HEK293T (cell line): ENCODE data around the gene SCML2.

Experiments
- CTCF ChIA-PET: fragments of 350-600 bp; formaldehyde crosslinking; extraction: SDS; loops from one replicate; lab custom pipeline; 2021; ENCODE audit warnings: antibody characterized with exemption, inconsistent platforms; lab: Yijun Ruan, JAX
- POLR2A ChIA-PET: fragments of 350-600 bp; formaldehyde crosslinking; extraction: SDS; loops from one replicate; lab custom pipeline; 2020; ENCODE audit warnings: antibody characterized with exemption, inconsistent platforms; lab: Yijun Ruan, JAX
- DNase-seq: peaks from one replicate; pipeline ENCODE4 v3.0.0; 2012; ENCODE audit warnings: mixed read lengths; ENCODE audit errors: extremely low spot score
- ARNT ChIP-seq: fragments of 450-650 bp; IDR thresholded peaks from 2 replicates; pipeline ENCODE4 v1.6.1; 2017; ENCODE audit warnings: mild to moderate bottlenecking
- BHLHE40 ChIP-seq: fragments of 450-650 bp; IDR thresholded peaks from 2 replicates; pipeline ENCODE4 v1.6.1; 2016; ENCODE audit warnings: mild to moderate bottlenecking, moderate library complexity, borderline replicate concordance
- CTBP1 ChIP-seq: fragments of 450-650 bp; IDR thresholded peaks from 2 replicates; pipeline ENCODE4 v1.6.1; 2016; ENCODE audit warnings: borderline replicate concordance
- ELF4 ChIP-seq: fragments of 450-650 bp; IDR thresholded peaks from 2 replicates; pipeline ENCODE4 v1.6.1; 2017; ENCODE audit warnings: antibody characterized with exemption
- FOXA1 ChIP-seq: fragments of 450-650 bp; IDR thresholded peaks from 2 replicates; pipeline ENCODE4 v1.6.1; 2016; ENCODE audit warnings: mild to moderate bottlenecking
- FOXK2 ChIP-seq: fragments of 450-650 bp; IDR thresholded peaks from 2 replicates; pipeline ENCODE4 v1.6.1; 2016; ENCODE audit warnings: mild to moderate bottlenecking
- FOXM1 ChIP-seq: fragments of 450-650 bp; IDR thresholded peaks from 2 replicates; pipeline ENCODE4 v1.6.1; 2017; ENCODE audit warnings: mild to moderate bottlenecking, borderline replicate concordance
- HDGF ChIP-seq: fragments of 450-650 bp; IDR thresholded peaks from 2 replicates; pipeline ENCODE4 v1.6.1; 2017; ENCODE audit warnings: antibody characterized with exemption, borderline replicate concordance
- L3MBTL2 ChIP-seq: fragments of 450-650 bp; conservative IDR thresholded peaks from 2 replicates; pipeline ENCODE4 v1.6.1; 2016; ENCODE audit warnings: mild to moderate bottlenecking
- LEF1 ChIP-seq: fragments of 450-650 bp; IDR thresholded peaks from 2 replicates; pipeline ENCODE4 v1.6.1; 2017; ENCODE audit warnings: mild to moderate bottlenecking, borderline replicate concordance
- NFRKB ChIP-seq: fragments of 450-650 bp; IDR thresholded peaks from 2 replicates; pipeline ENCODE4 v1.6.1; 2016; ENCODE audit warnings: mild to moderate bottlenecking, moderate library complexity
- PKNOX1 ChIP-seq: fragments of 450-650 bp; IDR thresholded peaks from 2 replicates; pipeline ENCODE4 v1.6.1; 2016
- SP1 ChIP-seq: fragments of 450-650 bp; IDR thresholded peaks from 2 replicates; pipeline ENCODE4 v1.6.1; 2017
- SUZ12 ChIP-seq: fragments of 450-650 bp; IDR thresholded peaks from 2 replicates; pipeline ENCODE4 v1.6.1; 2016; ENCODE audit warnings: mild to moderate bottlenecking
- TARDBP ChIP-seq: fragments of 450-650 bp; IDR thresholded peaks from 2 replicates; pipeline ENCODE4 v1.6.1; 2016
- ZNF384 ChIP-seq: fragments of 450-650 bp; IDR thresholded peaks from 2 replicates; pipeline ENCODE4 v1.6.1; 2016

Gene SCML2

GRCh38 chrX:18227458-18227857 lies 127.0 kb downstream of the SCML2 start:
- ChIA-PET POLR2A (no interaction called here), CTCF (no interaction called here)
- no peak for DNase-seq
- TF ChIP-seq FOXM1 (no peak), ZNF384 (no peak), TARDBP (no peak), BHLHE40 (no peak), L3MBTL2 (no peak), ARNT (no peak), FOXK2 (no peak), HDGF (no peak), ELF4 (no peak), LEF1 (no peak), NFRKB (no peak), SP1 (no peak), FOXA1 (no peak), CTBP1 (no peak), SUZ12 (no peak), PKNOX1 (no peak)

- DNase-seq, result no peak
- POLR2A ChIA-PET, result no interaction called here
- CTCF ChIA-PET, result no interaction called here
- TF ChIP-seq HDGF (no peak), BHLHE40 (no peak), FOXM1 (no peak), ARNT (no peak), ELF4 (no peak), TARDBP (no peak), L3MBTL2 (no peak), LEF1 (no peak), CTBP1 (no peak), FOXK2 (no peak), PKNOX1 (no peak), ZNF384 (no peak), SUZ12 (no peak), NFRKB (no peak), FOXA1 (no peak)
Measured at GRCh38 chrX:18220786-18221185, 133.7 kb downstream of the SCML2 start, which contains the start of gene BEND2. Gene BEND2, minus strand, starts transcription at chrX:18220886. Its CDS starts 136 bp downstream, at chrX:18220750.

GRCh38 chrX:18210470-18210869 lies 144.0 kb downstream of the SCML2 start:
- CTCF ChIA-PET, result interaction anchor here (2.4 kb wide), 1 partner anchor 265 kb away, joined by 13 read pairs; no protein-coding TSS in a partner anchor
- no peak for DNase-seq
- no peak for TF ChIP-seq SUZ12
- no peak for TF ChIP-seq TARDBP
- TF ChIP-seq ARNT, result no peak
- TF ChIP-seq BHLHE40, result no peak
- TF ChIP-seq SP1, result no peak
- TF ChIP-seq ZNF384, result no peak
- TF ChIP-seq CTBP1, result no peak
- no peak for TF ChIP-seq HDGF
- no peak for TF ChIP-seq FOXM1
- TF ChIP-seq FOXK2, result no peak
- POLR2A ChIA-PET, result no interaction called here

GRCh38 chrX:18206657-18207056 lies 147.8 kb downstream of the SCML2 start:
- no peak for DNase-seq
- ChIA-PET CTCF (interaction anchor here (0.6 kb wide), 2 partner anchors 26 to 418 kb away, joined by 3 to 4 read pairs; no protein-coding TSS in a partner anchor), POLR2A (no interaction called here)
- TF ChIP-seq ARNT, result no peak
- TF ChIP-seq TARDBP, result no peak
- no peak for TF ChIP-seq CTBP1
- no peak for TF ChIP-seq FOXA1
- TF ChIP-seq SUZ12, result no peak
- no peak for TF ChIP-seq NFRKB
- TF ChIP-seq SP1, result no peak
- TF ChIP-seq FOXK2, result no peak
- no peak for TF ChIP-seq LEF1
- TF ChIP-seq PKNOX1, result no peak
- no peak for TF ChIP-seq HDGF
- no peak for TF ChIP-seq ZNF384
- TF ChIP-seq BHLHE40, result no peak
- TF ChIP-seq L3MBTL2, result no peak
- no peak for TF ChIP-seq FOXM1
- TF ChIP-seq ELF4, result no peak

- POLR2A ChIA-PET, result no interaction called here
- no peak for DNase-seq
- TF ChIP-seq LEF1 (no peak), ELF4 (no peak), FOXA1 (no peak), TARDBP (no peak), SUZ12 (no peak), ARNT (no peak), NFRKB (no peak), FOXM1 (no peak), BHLHE40 (no peak), ZNF384 (no peak), L3MBTL2 (no peak), CTBP1 (no peak), SP1 (no peak), FOXK2 (no peak), HDGF (no peak), PKNOX1 (no peak)
- CTCF ChIA-PET, result no interaction called here
Measured at GRCh38 chrX:18203631-18204030, 150.9 kb downstream of the SCML2 start.
